ENCODE measurements around the gene RET. TPM values are rescaled to one million over a fixed set of nuclear protein-coding genes. Genes with fewer than 3 reads are reported as not detected.
A peak's percentile ranks its signal among the peaks of the same experiment; 100 is the strongest.
"Not testable (repeated sequence)": the region's sequence is repeated elsewhere in the genome, so short reads cannot be mapped to it uniquely, and the experiment has no call there.

The RET gene
- total RNA-seq, 1 donor from 2014 or later = 0.26 TPM

DNA sequence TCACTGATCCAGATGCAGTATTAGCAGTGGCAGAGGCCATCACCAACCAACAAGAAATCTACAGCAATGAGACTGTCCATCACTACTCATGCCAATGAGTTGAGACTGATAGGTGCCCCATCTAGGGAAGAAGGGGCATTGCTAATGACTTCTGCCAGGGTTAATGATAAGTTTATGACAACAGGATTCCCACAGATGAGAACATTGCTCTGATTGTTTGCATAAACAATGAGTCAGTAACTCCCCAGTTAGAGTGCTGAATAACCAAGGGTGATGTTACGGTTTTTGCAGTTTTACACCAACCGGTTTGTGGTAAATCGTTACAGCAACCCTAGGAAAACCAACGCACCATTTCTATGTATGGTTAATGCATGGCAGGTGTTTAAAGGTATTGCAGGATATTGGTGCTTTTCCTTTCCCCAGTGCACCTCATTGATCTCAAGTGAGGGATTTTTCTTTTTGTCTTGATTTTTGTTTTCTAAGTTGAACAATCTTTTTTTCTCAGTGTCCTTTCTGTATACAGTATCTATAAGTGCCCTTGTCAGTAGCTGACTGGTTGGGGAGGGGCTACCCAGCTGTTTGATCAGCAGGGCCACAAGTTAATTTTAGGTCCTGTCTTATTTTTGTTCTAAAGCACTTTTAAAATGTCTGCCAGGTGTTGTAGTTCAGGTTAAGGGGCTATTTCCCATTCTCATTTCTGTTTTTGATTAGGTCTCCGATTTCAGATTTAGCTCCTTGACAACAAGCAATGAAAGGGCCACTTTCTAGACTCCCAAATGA is 57.4 kb downstream of the RET start:
- DNase-seq (ENCODE audit: low read depth in 2 of 2) = no peak

DNA sequence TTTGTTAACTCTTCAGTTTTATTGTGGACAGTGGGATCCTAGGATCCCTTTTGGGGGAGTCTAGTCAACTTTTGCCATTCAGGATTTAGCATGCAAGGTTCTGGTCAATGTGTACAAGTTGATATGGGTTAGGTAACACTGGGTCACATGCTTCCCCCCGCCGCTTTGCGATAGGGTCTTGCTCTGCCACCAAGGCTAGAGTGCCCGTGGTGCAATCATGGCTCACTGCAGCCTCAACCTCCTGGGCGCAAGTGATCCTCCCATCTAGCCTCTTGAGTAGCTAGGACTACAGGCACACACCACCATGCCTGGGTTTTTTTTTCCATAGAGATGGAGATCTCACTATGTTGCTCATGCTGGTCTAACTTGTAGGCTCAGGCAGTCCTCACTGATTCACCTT is 58.2 kb downstream of the RET start:
- no peak for DNase-seq (ENCODE audit: low read depth in 2 of 2)

DNA sequence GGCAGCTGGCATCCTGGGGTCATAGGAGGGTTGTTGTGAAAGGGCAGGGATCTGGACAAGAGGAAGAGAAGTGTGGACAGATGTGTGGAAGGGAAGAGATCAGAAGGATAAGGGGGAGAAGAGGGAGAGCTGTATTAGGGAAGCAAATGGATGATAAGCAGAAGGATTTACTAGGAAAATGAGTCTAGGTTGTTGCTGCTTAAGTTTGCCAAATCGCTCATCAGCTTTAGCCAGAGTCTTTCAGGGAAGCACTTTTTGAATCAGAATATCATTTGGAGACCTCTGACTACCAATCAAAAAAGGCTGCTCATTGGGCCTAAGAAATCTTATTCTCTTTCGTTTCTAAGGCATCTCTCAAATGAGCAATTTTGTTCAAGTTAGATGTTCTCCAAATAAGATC is 58.8 kb downstream of the RET start:
- no peak for DNase-seq (ENCODE audit: low read depth in 2 of 2)

DNA sequence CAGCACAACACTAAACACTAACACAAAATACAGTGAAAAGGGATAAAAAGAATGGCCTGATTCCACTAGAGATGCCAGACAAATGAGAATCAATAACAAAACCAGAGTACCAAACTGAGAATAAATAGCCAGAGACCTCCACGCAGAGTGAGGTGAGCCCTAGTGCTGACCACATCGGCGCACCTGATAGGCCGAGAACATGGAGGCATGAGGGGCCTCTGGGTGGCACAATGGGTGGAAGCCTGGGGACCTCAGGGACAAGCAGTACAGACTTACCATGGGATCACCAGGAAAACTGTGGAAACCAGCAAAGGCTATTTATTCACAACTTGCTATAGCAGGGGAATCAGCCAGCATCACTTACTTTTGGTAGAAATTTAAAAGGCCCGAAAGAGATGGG is 59.6 kb downstream of the RET start:
- no peak for DNase-seq (ENCODE audit: low read depth in 2 of 2)

DNA sequence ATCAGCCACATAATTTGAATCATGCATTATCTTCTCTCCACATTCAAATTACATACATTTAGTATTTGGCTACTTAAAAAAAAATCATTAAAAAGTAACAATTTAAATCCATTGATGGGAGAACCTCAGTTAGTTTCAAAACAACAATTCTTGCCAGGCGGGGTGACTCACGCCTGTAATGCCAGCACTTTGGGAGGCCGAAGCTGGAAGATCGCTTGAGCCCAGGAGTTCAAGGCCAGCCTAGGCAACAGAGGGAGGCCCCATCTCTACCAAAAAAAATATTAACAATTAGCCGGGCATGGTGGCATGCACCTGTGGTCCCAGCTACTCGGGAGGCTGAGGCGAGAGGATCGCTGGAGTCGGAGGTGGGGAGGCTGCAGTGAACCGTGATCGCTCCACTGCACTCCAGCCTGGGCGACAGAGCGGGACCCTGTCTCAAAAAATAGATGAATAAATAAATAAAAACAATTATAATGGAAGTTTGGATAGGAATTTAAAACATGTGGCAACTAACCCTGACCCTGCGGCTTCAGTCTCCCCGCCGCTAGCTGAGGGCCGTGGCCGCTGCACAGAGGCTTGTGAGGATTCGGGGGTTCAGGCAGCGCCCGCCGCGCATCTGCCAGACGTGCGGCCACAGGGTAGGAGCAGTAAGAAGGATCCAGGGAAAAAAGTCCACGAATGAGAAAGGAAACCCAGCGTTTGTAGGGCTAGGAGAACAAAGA is 60.3 kb downstream of the RET start:
- DNase-seq (ENCODE audit: low read depth in 2 of 2) = no peak

DNA sequence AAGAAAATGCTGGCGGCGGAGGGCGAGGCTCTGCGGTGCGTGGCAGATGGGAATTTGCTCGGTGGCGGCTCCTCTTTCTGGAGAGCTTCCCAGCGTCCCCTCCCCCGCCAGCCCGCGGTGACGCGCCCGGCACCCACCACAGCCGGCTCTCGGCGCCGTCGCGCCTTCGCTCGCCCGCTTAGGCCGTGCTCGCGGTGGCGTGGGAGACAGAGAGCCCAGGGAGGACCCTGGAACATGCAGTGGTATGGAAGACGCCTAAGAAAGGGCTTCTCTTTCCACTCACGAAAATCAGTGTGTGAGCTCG is 60.8 kb downstream of the RET start:
- DNase-seq (ENCODE audit: low read depth in 2 of 2) = peak in 1 of 2 donors; percentile 61

DNA sequence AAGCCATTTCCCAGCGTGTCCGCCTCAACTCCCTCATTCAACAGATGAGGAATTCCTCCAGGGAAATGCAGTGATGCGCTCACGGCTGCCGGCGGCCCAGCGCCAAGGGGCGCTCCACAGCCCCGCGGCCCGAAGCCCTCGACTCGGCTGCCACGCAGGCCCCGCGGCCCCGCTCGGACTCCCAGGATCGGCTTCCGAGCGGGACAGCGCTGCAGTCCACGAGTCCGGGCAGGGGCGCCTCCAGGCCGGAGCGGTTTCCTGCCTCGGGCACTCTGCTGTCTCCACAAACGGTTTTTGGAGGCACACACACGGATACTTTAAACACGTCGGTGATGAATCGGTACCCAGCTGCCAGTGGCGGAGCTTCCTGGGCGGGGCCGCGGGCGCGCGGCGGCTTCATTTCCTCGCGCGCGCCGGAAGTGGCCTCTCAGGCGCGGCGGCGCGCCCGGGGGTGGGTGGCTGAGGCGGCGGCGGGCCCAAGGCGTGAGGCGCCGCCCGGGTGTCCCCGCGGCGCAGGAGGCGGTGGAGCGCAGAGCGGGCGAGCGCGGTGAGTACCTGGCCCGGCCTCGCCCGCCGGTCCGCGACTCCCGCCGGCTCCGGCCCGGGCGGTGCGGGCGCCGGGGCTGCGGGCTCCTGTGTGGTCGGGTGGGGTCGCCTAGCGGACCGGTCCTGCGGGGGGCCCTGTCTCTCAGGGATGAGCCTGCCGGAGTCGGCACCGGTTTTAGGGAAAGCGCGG is 61.3 kb downstream of the RET start, which contains the start of gene CSGALNACT2:
TSS of gene CSGALNACT2 (plus strand) at position 425 of the 736 bp plus-strand sequence. CDS start 16,705 bp downstream, outside the sequence.
- peak; percentile 30 to 85 for DNase-seq (ENCODE audit: low read depth in 2 of 2)

DNA sequence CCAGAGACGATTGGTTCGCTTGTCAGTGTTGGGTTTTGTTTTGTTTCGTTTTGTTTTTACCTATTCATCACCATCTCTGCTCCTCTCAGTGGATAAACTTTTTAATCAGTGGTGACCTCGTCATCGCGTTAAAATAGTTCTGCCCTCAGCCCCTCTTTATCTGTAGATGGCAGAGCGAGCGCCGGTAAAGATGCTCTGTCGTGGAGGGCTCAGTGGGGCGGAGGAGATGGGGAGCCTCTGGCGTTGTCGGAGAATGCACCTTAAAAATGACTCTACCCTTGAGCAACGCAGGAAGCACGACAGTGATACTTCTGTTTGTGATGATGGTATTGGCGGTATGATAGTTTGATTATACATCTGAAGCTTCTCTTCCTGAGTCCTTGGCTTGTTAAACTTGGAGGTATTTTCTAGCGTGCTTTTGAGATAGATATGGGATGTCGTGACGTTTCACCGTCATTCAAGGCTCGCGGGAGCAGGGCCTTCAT is 61.9 kb downstream of the RET start:
- peak in 1 of 2 donors; percentile 40 for DNase-seq (ENCODE audit: low read depth in 2 of 2)

DNA sequence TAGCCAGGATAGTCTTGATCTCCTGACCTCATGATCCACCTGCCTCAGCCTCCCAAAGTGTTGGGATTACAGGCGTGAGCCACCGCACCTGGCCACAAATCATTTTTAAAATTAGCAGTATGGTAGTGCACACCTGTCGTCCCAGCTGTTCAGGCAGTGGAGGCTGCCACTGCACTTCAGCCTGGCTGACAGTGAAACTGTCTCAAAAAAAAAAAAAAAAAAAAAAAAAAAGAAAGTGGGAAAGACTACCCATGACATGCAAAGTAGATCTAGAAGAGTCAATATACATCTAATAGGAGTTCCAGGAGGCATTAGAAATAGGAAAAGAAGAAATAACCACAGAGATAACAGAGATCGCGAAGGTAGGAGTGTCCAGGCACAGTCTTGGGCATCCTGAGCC is 64.6 kb downstream of the RET start:
- no peak for DNase-seq (ENCODE audit: low read depth in 2 of 2)

DNA sequence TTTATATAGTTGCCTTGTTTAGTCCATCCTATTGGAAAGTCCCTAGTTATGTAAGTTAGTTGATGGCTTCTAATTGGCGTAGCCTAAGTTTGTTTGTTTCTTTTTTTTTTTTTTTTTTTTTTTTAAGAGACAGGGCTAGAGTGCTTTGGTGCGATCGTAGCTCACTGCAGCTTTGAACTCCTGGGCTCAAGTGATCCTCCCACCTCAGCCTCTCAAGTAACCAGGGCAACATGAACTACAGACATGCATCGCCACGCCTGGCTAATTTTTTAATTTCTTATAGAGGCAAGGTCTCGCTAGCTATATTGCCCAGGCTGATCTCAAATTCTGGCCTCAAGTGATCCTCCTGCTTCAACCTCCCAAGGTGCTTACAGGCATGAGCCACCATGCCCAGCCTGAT is 68.4 kb downstream of the RET start:
- no peak for DNase-seq (ENCODE audit: low read depth in 2 of 2)

DNA sequence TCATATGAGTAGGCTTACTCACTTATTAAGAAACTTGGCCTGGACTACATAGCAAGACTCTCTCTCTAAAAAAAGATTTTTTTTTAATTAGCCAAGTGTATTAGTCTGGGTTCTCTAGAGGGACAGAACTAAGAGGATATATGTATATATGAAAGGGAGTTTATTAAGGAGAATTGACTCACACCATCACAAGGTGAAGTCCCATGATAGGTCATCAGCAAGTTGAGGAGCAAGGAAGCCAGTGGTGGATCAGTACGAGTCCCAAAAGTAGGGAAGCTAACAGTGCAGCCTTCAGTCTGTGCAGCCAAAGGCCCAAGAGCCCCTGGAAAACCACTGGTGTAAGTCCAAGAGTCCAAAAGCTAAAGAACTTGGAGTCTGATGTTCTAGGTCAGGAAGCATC is 69.1 kb downstream of the RET start:
- not testable (repeated sequence) for DNase-seq (ENCODE audit: low read depth in 2 of 2)

DNA sequence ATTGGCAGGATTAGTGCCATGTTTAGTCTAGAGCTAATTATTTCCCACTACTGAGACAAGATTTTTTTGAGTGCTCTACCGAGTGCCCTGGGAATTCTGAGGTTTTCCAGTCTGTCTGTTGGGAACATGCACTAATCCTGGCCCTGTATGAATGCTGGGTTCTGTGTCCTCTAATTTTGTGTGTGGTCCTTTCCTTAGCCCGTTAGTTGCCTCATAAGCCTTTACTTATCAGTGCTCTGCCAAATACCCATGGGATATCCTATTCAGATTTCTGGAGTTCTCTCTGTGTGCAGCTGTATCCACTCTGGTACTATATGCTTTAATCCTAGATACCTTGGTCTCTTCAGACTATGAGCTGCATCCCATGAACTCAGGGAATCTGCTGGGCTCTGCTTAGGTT is 74.5 kb downstream of the RET start:
- no peak for DNase-seq (ENCODE audit: low read depth in 2 of 2)

DNA sequence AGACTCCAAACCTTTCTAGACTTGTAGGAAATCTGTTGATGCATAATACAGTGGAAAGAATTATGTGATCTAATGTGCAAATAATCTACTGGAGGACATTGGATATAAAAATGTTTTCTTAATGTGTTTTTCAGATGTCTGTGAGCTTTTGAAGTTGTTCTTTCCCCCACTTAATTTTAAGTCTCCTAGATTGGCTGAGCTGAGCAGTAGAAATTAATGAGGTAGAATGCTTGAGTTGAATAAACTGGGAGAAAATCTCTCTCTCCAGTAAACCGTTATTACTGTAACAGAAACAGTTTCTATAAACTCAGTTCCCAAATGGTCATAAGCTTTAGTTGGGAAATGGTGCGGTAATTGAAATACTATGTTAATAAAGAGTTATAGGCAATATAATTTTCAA is 77.0 kb downstream of the RET start:
- DNase-seq (ENCODE audit: low read depth in 2 of 2) = no peak

DNA sequence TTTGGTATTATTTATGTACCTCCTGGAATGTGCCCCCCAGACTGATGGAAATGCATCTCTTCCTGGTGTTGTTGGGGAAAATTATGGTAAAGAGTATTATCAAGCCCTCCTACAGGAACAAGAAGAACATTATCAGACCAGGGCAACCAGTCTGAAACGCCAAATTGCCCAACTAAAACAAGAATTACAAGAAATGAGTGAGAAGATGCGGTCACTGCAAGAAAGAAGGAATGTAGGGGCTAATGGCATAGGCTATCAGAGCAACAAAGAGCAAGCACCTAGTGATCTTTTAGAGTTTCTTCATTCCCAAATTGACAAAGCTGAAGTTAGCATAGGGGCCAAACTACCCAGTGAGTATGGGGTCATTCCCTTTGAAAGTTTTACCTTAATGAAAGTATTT is 78.4 kb downstream of the RET start:
- DNase-seq (ENCODE audit: low read depth in 2 of 2) = no peak

DNA sequence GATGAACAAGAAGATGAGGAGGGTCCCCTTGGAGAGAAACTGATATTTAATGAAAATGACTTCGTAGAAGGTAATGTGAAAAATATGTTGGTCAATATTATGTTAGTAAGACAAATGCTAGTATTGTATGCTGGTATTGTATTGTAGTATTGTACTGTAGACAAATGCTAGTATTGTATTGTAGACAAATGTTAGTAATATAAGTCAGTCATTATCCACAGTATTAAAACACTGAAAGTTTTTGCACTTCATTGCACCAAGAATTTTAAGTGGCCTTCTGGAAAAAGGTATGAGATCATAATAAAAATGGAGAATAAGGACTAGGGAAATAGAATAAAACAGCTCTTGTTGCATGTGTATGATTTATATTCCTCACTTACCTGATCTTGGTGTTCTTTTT is 78.9 kb downstream of the RET start:
- no peak for DNase-seq (ENCODE audit: low read depth in 2 of 2)

DNA sequence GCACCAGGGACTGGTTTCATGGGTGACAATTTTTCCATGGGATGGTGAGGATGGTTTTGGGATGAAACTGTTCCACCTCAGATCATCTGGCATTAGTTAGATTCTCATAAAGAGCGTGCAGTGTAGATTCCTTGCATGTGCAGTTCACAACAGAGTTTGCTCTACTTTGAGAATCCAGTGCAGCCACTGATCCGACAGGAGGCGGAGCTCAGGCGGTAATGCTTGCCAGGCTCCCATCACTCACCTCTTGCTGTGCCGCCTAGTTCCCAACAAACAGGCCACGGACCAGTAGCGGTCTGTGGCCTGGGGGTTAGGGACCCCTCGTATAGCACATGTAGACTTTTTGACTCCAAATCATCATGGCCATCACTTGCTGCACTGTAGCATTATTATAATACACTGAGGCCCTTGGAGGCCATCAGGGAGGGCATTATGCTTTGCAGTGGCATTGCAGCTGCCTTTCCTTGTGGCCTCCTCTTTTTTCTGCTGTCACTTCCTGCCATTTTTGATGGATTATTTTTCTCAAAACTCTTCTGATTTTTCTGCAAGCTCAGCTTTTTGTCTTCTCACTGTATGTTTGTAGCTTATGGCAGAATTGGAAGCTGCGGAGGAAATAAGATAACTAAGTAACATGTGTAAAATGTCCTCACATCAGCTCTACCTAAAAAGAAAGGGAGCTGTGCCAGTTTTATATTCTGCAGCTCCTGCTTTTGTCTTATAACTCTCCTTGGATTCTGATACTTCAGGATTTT is 79.9 kb downstream of the RET start:
- no peak for DNase-seq (ENCODE audit: low read depth in 2 of 2)

DNA sequence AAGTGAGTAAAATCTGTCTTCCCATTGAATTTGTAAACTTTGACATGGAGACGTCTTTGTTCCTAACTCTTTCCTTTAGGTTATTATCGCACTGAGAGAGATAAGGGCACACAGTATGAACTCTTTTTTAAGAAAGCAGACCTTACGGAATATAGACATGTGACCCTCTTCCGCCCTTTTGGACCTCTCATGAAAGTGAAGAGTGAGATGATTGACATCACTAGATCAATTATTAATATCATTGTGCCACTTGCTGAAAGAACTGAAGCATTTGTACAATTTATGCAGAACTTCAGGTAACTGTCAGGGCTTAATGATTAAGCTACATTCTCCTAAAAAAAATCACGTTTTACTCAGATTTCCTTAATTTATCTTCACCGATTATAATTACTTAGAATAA is 81.8 kb downstream of the RET start:
- DNase-seq (ENCODE audit: low read depth in 2 of 2) = no peak

DNA sequence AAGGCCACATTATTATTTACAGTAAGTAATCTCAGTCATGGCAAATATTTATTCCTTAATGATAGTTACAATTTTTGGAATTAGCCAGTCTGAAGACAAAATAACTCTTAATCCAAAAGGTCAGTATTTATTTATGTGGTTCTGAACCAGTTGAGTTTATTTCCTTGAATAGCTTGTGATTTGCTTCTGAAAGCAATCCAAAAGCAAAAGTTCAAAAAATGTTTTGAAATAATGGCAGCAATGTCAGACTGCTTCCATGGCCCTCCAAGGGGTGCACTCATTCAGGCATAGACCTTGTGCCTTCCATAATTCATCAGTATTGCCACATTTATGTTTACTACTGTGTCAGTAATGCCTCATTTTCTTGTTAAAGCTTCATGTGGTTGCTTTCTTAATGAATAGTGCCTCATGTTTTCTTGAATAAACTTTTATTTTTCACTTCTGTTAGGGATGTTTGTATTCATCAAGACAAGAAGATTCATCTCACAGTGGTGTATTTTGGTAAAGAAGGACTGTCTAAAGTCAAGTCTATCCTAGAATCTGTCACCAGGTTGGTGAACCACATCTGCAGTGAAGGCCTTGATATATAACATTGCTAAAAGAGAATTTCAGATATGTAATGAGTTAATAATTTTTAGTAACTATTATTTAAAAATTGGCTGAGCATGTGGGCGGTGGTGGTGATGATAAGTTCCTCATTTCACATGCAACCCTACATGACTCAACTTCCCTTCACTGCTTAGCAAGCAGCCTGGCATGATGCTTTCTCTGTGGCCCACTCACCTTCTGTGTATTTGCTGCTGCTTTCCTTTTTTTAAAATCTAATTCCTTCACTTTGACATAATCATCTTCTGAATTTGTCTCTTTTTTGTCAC is 83.4 kb downstream of the RET start:
- peak in 1 of 2 donors; percentile 59 for DNase-seq (ENCODE audit: low read depth in 2 of 2)

DNA sequence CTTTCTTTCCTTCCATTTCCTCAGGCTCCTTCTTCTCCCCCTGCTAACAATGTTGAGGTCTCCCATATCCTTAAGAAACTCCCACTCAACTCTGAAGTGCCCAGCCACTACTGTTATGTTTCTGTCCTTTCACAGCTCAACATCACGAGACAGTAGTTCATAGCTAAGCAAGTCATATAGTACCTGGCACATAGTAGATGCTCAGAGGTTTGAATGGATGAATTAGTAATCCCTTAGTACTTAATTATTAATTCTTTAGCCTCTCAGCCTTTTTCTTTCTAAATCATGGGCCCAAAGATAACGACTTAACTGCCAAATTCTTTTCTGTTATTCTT is 84.0 kb downstream of the RET start:
- no peak for DNase-seq (ENCODE audit: low read depth in 2 of 2)

DNA sequence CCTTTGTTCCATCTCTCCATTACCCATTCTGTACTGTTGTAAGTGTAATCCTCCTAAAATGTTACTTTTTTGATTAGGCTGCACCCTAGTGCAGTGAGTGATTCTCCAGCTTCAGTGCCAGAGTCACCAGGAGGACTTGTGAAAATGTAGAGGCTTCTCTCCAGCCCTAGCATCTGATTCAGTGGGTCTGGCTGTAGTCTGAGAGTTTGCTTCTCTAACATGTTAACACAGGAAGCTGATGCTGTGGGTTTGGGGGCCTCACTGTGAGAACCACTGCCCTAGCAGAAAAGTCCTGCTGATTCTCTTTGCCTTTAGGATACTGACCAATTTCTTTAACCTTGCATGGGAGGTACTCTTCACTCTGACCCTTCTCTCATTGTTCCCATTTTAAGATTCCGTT is 85.7 kb downstream of the RET start:
- no peak for DNase-seq (ENCODE audit: low read depth in 2 of 2)

Measured in dermis microvascular lymphatic vessel endothelial cell (primary cell).